Measurements from ENCODE around the gene SRGAP2B. TPM values are rescaled to one million over a fixed set of nuclear protein-coding genes. Genes with fewer than 3 reads are reported as not detected.
A peak's percentile ranks its signal among the peaks of the same experiment; 100 is the strongest.
"Not testable (repeated sequence)": the region's sequence is repeated elsewhere in the genome, so short reads cannot be mapped to it uniquely, and the experiment has no call there.

The SRGAP2B gene
- polyA plus RNA-seq, 1 donor from 2014 or later, result 2.5 TPM

- H3K36me3 Mint-ChIP-seq, H3K4me3 Mint-ChIP-seq, H3K27me3 Mint-ChIP-seq, H3K27ac Mint-ChIP-seq, H3K9me3 Mint-ChIP-seq, H3K4me1 Mint-ChIP-seq: not testable (repeated sequence)
Observed at GRCh38 chr1:144923640-144924039, 171.5 kb downstream of the SRGAP2B start.

DNA sequence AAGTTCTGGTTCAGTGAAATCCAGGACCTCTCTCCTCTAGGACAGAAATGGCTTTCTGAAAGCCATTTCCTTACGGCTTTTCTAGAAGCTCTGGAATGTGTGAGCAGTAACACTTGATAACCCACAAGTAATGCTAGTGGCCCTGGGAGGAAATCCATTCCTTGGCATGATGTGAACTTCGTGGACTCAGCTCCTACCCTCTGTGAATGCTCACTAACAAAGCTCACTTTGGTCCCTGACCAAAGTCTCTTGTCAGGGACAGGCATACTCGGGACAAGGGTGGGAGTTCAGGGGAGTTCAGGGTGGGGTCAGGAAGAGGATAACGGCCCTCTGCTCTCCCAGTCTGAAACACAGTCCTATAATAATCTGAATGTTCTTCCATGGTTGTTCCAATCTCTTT lies 172.3 kb downstream of the SRGAP2B start:
- not testable (repeated sequence) for H3K27me3 Mint-ChIP-seq, H3K27ac Mint-ChIP-seq, H3K36me3 Mint-ChIP-seq, H3K9me3 Mint-ChIP-seq, H3K4me1 Mint-ChIP-seq, H3K4me3 Mint-ChIP-seq

DNA sequence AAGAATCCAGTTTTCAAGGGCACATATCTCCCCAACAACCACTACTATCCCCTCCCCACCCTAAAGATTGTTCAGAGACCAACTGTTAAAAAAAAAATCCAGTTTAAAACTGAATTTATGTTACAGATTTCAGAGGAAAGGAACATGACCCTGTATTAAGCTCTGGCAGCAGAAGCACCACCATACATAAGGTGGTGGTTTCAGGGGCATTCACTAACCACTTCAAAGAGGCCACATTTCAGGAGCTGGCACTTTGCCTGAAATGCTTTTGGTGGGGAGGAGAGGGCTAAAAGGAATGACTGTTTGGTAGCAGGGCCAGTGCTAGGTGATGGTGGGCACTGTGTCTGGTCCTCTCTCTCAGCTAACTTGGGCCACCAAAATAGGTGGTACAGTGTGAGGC lies 176.0 kb downstream of the SRGAP2B start:
- not testable (repeated sequence) for H3K9me3 Mint-ChIP-seq, H3K27me3 Mint-ChIP-seq, H3K36me3 Mint-ChIP-seq, H3K4me1 Mint-ChIP-seq, H3K27ac Mint-ChIP-seq, H3K4me3 Mint-ChIP-seq

- H3K27ac Mint-ChIP-seq, result peak overlapping the region in 1 of 3 donors; percentile 50
- not testable (repeated sequence) for H3K4me1 Mint-ChIP-seq, H3K9me3 Mint-ChIP-seq, H3K27me3 Mint-ChIP-seq, H3K4me3 Mint-ChIP-seq, H3K36me3 Mint-ChIP-seq
Observed at GRCh38 chr1:144918027-144918603, 177.0 kb downstream of the SRGAP2B start.

DNA sequence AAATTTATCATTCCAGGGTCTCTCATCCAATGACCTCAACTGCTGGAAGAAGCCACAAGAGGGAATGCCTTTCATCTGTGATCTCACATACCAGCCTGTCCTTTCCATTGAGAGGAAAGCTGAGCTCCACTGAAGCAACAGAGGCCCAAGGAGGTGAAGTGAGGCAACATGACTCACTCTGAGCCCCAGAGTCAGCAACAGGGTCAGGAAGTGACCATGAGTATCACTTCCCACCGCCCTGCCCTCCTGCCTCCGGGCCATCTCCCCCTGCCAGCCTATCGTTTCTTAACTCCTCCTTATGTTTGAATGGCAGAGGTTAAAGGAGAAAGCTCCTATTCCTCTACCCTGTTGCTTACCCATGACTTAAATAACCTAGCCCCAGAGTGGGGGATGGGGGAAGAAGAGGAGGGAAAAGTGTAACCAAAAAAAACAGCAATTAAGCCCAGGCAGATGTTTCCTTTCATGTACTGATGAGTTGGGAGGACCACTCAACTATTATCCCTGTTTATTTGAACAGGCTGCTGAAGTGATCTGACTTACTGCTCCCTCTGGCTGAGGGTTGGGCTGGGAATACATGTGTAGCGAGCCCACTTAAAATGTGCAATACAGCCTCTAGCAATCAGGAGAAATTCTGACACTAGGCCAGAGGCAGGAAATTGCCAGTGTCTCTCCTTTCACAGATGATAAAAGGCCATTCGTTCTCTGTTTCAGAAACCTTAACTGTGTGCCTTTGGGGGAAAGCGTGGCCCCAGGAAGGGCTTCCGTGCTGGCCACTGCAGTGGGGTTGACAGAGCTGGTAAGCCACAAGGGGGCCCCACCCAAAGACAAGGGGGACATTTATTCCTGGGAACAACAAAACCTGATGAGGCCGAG lies 177.7 kb downstream of the SRGAP2B start:
- not testable (repeated sequence) for H3K27me3 Mint-ChIP-seq, H3K27ac Mint-ChIP-seq, H3K9me3 Mint-ChIP-seq, H3K4me3 Mint-ChIP-seq, H3K4me1 Mint-ChIP-seq, H3K36me3 Mint-ChIP-seq

DNA sequence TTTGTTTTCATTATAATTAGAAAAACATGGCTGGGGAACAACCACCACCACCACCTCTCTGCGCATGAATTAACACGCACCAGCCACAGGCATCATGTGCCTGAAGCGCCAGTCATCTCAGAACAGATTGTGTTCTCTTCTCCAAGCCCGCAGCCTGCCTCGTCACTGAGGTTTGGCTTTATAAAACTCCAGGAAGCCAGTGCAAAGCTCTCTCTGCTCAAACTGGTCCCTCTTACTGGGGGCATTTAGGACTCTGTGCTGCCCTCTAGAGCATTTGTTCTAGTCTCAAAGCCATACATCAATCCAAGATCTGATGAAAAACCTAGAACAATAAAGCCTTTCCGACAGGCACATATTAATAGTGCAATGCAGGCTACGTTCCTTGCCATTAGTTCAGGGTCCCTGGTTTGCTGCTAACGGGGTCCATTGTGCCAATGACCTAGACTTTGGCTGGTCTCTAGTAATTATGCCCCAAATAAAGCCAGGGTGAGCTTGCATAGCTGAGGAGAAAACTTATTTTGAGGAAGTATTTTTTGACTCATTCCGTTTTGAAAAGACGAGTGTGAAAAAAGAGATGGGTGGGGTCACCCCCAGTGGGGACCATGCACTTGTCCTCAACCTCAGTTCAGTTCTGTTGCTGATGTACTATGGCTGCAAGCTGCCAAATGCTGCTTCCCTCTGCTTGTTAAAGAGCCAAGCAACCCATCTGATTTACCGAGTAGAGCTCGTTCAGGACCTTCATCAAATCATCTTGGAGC lies 181.0 kb downstream of the SRGAP2B start:
- not testable (repeated sequence) for H3K27me3 Mint-ChIP-seq, H3K9me3 Mint-ChIP-seq, H3K27ac Mint-ChIP-seq, H3K36me3 Mint-ChIP-seq, H3K4me3 Mint-ChIP-seq, H3K4me1 Mint-ChIP-seq

DNA sequence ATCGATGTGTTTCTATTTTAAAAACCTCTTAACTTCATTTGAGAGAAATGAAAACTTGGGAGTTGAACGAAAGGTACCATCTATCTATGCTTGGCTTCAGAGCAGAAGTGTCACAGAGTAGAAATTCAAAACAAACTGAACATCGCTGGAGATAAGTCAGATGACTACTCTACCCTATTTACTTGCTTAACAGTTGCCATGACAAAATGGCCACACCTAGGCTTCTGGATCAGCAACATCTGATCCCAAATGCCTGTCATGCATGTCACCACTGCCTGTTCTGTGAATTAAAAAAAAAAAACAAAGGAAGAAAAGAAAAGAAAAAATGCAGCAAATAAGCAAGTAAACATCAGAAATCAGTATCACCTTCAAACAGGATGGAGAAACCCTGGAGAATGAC lies 181.7 kb downstream of the SRGAP2B start:
- not testable (repeated sequence) for H3K27ac Mint-ChIP-seq, H3K27me3 Mint-ChIP-seq, H3K36me3 Mint-ChIP-seq, H3K4me3 Mint-ChIP-seq, H3K4me1 Mint-ChIP-seq, H3K9me3 Mint-ChIP-seq

GRCh38 chr1:144910729-144911128 lies 184.4 kb downstream of the SRGAP2B start:
- not testable (repeated sequence) for H3K36me3 Mint-ChIP-seq, H3K27me3 Mint-ChIP-seq, H3K27ac Mint-ChIP-seq, H3K4me3 Mint-ChIP-seq, H3K9me3 Mint-ChIP-seq, H3K4me1 Mint-ChIP-seq

DNA sequence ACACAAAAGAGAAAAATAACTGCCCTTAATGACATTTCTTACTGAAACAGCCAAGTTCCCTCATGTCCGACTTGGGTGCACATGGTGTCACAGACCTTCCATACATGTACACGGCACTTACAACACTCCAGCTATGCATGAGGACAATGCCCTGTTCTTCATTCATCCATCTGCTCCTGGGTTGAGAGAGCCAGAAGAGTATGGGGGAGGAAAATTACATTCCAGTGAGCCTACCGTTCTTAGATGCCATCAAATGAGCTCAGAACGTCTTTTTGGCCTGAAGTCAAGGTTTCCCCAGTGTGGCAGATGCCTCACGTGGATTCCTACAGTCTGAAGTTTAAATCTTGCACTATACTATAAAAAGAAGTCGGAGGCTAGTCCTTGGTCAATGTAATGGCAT lies 194.3 kb downstream of the SRGAP2B start:
- not testable (repeated sequence) for H3K27me3 Mint-ChIP-seq, H3K9me3 Mint-ChIP-seq, H3K4me1 Mint-ChIP-seq, H3K36me3 Mint-ChIP-seq, H3K27ac Mint-ChIP-seq, H3K4me3 Mint-ChIP-seq

DNA sequence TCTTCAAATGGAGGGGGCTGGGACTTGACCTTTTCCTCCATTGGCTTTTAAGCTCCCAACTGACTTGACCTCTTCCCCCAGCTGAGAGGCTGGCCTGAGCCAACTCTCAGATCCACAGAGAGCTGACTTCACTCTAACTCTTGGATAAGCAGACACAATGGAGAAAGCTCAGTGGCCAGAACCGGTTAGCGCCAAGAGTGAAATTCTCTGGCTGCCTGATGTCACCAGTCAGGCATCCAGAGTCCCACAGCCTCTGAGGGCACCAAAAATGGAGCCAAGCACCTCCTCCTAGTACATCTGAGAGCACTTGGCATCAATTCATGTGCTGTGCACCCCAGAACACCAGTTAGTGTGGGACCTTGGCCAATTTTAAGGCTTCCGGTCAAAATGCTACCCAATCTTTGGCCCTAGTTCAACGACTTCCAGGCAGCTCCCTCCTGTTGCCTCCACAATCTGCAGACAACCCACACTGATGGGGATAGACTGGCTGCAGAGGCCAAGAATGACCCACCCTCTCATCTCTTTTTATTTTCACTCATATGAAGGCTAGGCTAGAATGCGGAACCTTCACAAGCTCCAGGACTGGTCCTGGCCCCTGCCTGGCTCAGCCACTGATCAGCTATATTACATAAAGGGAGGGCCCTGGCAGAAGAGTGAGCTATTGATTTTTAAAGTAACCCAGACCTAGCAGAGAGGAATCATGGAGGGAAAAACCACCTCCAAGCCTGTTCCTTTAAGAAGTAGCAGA lies 200.5 kb downstream of the SRGAP2B start:
- not testable (repeated sequence) for H3K27ac Mint-ChIP-seq, H3K4me3 Mint-ChIP-seq, H3K9me3 Mint-ChIP-seq, H3K27me3 Mint-ChIP-seq, H3K36me3 Mint-ChIP-seq, H3K4me1 Mint-ChIP-seq

DNA sequence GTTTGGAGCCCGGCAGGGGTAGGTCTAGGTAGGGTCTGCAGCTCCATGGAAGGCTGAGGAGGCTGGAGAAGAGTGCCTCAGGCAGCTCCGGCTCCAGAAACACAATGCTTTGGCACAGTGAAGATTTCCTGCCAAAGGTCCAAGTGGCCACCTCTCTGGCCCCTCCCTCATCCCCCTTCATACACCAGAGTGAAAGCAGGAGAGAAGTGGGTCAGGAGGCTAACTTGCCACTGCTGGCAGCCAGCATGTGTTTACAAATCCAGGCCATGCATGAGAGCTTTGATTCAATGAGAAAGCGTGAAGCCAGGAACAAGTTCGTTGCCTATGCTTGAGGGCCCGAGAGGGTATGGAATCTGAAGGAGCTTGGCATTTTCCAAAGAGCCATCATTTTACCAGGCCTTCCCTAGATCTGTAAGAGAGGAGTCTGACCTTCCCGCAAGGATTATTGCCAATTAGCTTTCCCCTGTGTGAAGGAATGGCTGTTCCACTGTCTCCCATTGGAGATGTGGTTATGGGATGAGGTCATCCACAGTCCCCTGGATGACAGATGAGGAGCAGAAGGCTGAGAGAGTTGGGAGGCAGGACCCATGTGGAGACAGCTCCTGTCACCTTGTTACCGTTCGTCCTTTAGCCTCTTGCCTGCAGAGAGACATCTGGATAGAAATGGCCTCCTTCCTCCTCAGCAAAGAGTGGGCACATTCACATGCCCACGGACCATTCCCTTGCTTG lies 201.3 kb downstream of the SRGAP2B start:
- not testable (repeated sequence) for H3K4me3 Mint-ChIP-seq, H3K9me3 Mint-ChIP-seq, H3K4me1 Mint-ChIP-seq, H3K27me3 Mint-ChIP-seq, H3K27ac Mint-ChIP-seq, H3K36me3 Mint-ChIP-seq

- H3K4me3 Mint-ChIP-seq, H3K27ac Mint-ChIP-seq, H3K4me1 Mint-ChIP-seq, H3K9me3 Mint-ChIP-seq, H3K36me3 Mint-ChIP-seq, H3K27me3 Mint-ChIP-seq: not testable (repeated sequence)
Observed at GRCh38 chr1:144893062-144893461, 202.1 kb downstream of the SRGAP2B start.

GRCh38 chr1:144889450-144890115 lies 205.5 kb downstream of the SRGAP2B start:
- not testable (repeated sequence) for H3K9me3 Mint-ChIP-seq, H3K4me3 Mint-ChIP-seq, H3K27ac Mint-ChIP-seq, H3K36me3 Mint-ChIP-seq, H3K4me1 Mint-ChIP-seq, H3K27me3 Mint-ChIP-seq

DNA sequence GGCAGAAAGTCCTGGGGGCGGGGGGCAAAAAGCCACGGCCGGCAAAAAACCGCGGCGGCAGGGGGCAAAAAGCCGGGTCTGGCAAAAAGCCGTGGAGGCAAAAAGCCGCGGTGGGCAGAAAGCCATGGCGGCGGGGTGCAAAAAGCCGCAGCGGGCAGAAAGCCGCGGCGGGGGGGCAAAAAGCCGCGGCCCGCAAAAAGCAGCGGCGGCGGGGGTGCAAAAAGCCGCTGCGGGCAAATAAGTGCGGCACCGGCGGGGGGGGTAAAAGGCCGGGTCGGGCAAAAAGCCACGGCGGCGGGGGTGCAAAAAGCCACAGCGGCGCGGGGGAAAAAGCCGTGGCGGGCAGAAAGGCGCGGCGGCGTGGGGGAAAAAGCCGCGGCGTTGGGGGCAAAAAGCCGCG lies 212.1 kb downstream of the SRGAP2B start:
- not testable (repeated sequence) for H3K27me3 Mint-ChIP-seq, H3K36me3 Mint-ChIP-seq, H3K4me1 Mint-ChIP-seq, H3K9me3 Mint-ChIP-seq, H3K27ac Mint-ChIP-seq
- peak overlapping the region in 2 of 4 donors; percentile 38 to 76 for H3K4me3 Mint-ChIP-seq

- not testable (repeated sequence) for H3K4me3 Mint-ChIP-seq, H3K36me3 Mint-ChIP-seq, H3K27ac Mint-ChIP-seq, H3K27me3 Mint-ChIP-seq, H3K9me3 Mint-ChIP-seq, H3K4me1 Mint-ChIP-seq
Observed at GRCh38 chr1:144882343-144882742, 212.8 kb downstream of the SRGAP2B start.
